Measurements from ENCODE around the gene RAB3GAP2. TPM values are rescaled to one million over a fixed set of nuclear protein-coding genes. Genes with fewer than 3 reads are reported as not detected.

The RAB3GAP2 gene
- total and polyA plus RNA-seq, 2 of the 13 experiments (the other 11 are each of a cell fraction or from before 2014, with no cell fraction given): 22.6 to 25.0 TPM

GRCh38 chr1:220294846-220295301 is 22.6 kb upstream of the RAB3GAP2 start:
- H3K27ac ChIP-seq (ENCODE audit: extremely low read length, insufficient read depth, low read length): no peak overlapping the region
- H3K4me3 ChIP-seq (replicated peaks in 1 of 3; ENCODE audit: insufficient read depth in 1 of 3, low read depth in 2 of 3, low read length in 3 of 3): no peak overlapping the region
- H3K4me1 ChIP-seq (ENCODE audit: insufficient read depth, low read length): no peaks in the 10 kb centered on the region
- ChIA-PET POLR2A (no interaction called here), CTCF (ENCODE audit: low intra/inter-chr PET ratio, low total read pairs) (no interaction called here)
- TF ChIP-seq PHF8 (CRISPR knock-in tag; IDR thresholded peaks at IDR 0.05) (no peak), ZNF24 (IDR thresholded peaks at IDR 0.05) (no peak), HINFP (CRISPR knock-in tag; IDR thresholded peaks at IDR 0.05; ENCODE audit: low read depth) (no peak)
- H2AFZ ChIP-seq (ENCODE audit: low read length): no peak overlapping the region
- intact Hi-C loops (cut with micrococcal nuclease; ENCODE audit: unreplicated experiment): no loop called here
- in situ Hi-C loops (cut with HindIII; ENCODE audit: extremely low pct_ligation_motif_present, low pct_unique_long_range_greater_than_20kb): no loop called here
- BruUV-seq (replicated peaks): no TSS peak
- no peaks in the 10 kb centered on the region for H3K36me3 ChIP-seq (replicated peaks in 1 of 2; ENCODE audit: control insufficient read depth in 1 of 2, insufficient read depth in 2 of 2, low read length in 2 of 2)
- peaks cover 0 to 8% of the 10 kb centered on the region in 2 experiments; a peak in 1 of 5 replicates for H3K27me3 ChIP-seq (ENCODE audit: control insufficient read depth in 1 of 2, insufficient read depth in 2 of 2, low read length in 2 of 2)
- H3K4me2 ChIP-seq (ENCODE audit: low read depth, low read length): no peak overlapping the region
- H3K79me2 ChIP-seq (ENCODE audit: insufficient read depth, low read length): no peaks in the 10 kb centered on the region
- WGBS (ENCODE audit: low lambda C conversion rate): 52% methylated on average over 4 of the region's 4 CpGs
- ATAC-seq: no peak
- no peak overlapping the region for H3K9ac ChIP-seq (ENCODE audit: insufficient read depth, low read depth, low read length)
- no peak for FAIRE-seq
- no peaks in the 10 kb centered on the region for H4K20me1 ChIP-seq (ENCODE audit: insufficient read depth, low read length)
- no peak for DNase-seq (ENCODE audit: low spot score)
- no peaks in the 10 kb centered on the region for H3K9me3 ChIP-seq (ENCODE audit: low read length)

- no peak overlapping the region for H2AFZ ChIP-seq (ENCODE audit: low read length)
- peaks cover 0 to 15% of the 10 kb centered on the region in 2 experiments; a peak in 2 of 5 replicates for H3K27me3 ChIP-seq (ENCODE audit: control insufficient read depth in 1 of 2, insufficient read depth in 2 of 2, low read length in 2 of 2)
- H3K4me1 ChIP-seq (ENCODE audit: insufficient read depth, low read length): no peaks in the 10 kb centered on the region
- in situ Hi-C loops (cut with HindIII; ENCODE audit: extremely low pct_ligation_motif_present, low pct_unique_long_range_greater_than_20kb) (no loop called here), intact Hi-C loops (cut with micrococcal nuclease; ENCODE audit: unreplicated experiment) (no loop called here)
- H3K9ac ChIP-seq (ENCODE audit: insufficient read depth, low read depth, low read length): no peak overlapping the region
- H3K79me2 ChIP-seq (ENCODE audit: insufficient read depth, low read length): no peaks in the 10 kb centered on the region
- FAIRE-seq: no peak
- ChIA-PET CTCF (ENCODE audit: low intra/inter-chr PET ratio, low total read pairs) (no interaction called here), POLR2A (no interaction called here)
- no peak for ATAC-seq
- H3K4me2 ChIP-seq (ENCODE audit: low read depth, low read length): no peak overlapping the region
- DNase-seq (ENCODE audit: low spot score): no peak
- H3K27ac ChIP-seq (ENCODE audit: extremely low read length, insufficient read depth, low read length): no peak overlapping the region
- BruUV-seq (replicated peaks): no TSS peak
- no peaks in the 10 kb centered on the region for H4K20me1 ChIP-seq (ENCODE audit: insufficient read depth, low read length)
- no peaks in the 10 kb centered on the region for H3K36me3 ChIP-seq (replicated peaks in 1 of 2; ENCODE audit: control insufficient read depth in 1 of 2, insufficient read depth in 2 of 2, low read length in 2 of 2)
- no peak overlapping the region for H3K4me3 ChIP-seq (replicated peaks in 1 of 3; ENCODE audit: insufficient read depth in 1 of 3, low read depth in 2 of 3, low read length in 3 of 3)
- H3K9me3 ChIP-seq (ENCODE audit: low read length): no peaks in the 10 kb centered on the region
- no peak for TF ChIP-seq ARNT (IDR thresholded peaks at IDR 0.05)
- TF ChIP-seq GATAD2A (CRISPR knock-in tag; IDR thresholded peaks at IDR 0.05): no peak
- TF ChIP-seq RARG (CRISPR knock-in tag; IDR thresholded peaks at IDR 0.05; ENCODE audit: low read depth): no peak
- no peak for TF ChIP-seq GTF3A (CRISPR knock-in tag; conservative IDR thresholded peaks at IDR 0.05)
- TF ChIP-seq, protein P1, sequence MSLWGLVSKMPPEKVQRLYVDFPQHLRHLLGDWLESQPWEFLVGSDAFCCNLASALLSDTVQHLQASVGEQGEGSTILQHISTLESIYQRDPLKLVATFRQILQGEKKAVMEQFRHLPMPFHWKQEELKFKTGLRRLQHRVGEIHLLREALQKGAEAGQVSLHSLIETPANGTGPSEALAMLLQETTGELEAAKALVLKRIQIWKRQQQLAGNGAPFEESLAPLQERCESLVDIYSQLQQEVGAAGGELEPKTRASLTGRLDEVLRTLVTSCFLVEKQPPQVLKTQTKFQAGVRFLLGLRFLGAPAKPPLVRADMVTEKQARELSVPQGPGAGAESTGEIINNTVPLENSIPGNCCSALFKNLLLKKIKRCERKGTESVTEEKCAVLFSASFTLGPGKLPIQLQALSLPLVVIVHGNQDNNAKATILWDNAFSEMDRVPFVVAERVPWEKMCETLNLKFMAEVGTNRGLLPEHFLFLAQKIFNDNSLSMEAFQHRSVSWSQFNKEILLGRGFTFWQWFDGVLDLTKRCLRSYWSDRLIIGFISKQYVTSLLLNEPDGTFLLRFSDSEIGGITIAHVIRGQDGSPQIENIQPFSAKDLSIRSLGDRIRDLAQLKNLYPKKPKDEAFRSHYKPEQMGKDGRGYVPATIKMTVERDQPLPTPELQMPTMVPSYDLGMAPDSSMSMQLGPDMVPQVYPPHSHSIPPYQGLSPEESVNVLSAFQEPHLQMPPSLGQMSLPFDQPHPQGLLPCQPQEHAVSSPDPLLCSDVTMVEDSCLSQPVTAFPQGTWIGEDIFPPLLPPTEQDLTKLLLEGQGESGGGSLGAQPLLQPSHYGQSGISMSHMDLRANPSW (CRISPR knock-in tag; IDR thresholded peaks at IDR 0.05; ENCODE audit: borderline replicate concordance): no peak
- TF ChIP-seq, protein P2, sequence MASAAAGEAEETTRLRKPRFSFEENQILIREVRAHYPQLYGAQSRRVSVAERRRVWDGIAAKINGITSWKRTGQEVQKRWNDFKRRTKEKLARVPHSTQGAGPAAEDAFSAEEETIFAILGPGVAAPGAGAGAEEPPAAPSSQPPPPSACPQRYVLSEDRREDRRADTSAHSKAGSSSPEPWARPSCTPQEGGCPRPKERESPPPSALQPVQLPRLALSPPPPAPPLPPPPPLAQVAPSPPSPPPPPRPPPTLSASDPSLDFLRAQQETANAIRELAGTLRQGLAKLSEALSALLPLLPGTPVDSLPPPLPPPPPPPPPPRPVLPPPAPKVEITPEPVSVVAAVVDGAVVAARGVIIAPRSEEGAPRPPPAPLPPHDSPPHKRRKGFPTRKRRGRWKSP (CRISPR knock-in tag; IDR thresholded peaks at IDR 0.05): no peak
- TF ChIP-seq FOXP1 (IDR thresholded peaks at IDR 0.05): no peak
- no peak for TF ChIP-seq FOXP1 (CRISPR knock-in tag; IDR thresholded peaks at IDR 0.05)
- no peak for TF ChIP-seq RNF2 (conservative IDR thresholded peaks at IDR 0.05; ENCODE audit: low read depth)
- TF ChIP-seq, protein P3, sequence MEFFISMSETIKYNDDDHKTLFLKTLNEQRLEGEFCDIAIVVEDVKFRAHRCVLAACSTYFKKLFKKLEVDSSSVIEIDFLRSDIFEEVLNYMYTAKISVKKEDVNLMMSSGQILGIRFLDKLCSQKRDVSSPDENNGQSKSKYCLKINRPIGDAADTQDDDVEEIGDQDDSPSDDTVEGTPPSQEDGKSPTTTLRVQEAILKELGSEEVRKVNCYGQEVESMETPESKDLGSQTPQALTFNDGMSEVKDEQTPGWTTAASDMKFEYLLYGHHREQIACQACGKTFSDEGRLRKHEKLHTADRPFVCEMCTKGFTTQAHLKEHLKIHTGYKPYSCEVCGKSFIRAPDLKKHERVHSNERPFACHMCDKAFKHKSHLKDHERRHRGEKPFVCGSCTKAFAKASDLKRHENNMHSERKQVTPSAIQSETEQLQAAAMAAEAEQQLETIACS (CRISPR knock-in tag; IDR thresholded peaks at IDR 0.05): no peak
- no peak for TF ChIP-seq SMARCC2 (IDR thresholded peaks at IDR 0.05)
- no peak for TF ChIP-seq STAT5B (CRISPR knock-in tag; IDR thresholded peaks at IDR 0.05)
- no peak for TF ChIP-seq SMAD9 (CRISPR knock-in tag; IDR thresholded peaks at IDR 0.05)
Measured at GRCh38 chr1:220291580-220291979, 19.3 kb upstream of the RAB3GAP2 start.
